Left kidney (tissue), 2 donors: Measurements from ENCODE around the gene CAPN3. TPM values are rescaled to one million over a fixed set of nuclear protein-coding genes. Genes with fewer than 3 reads are reported as not detected.

Experiments
- DNase-seq: peaks from one replicate; pipeline ENCODE4 v3.0.0-alpha.2; 2013
- polyA plus RNA-seq: library from polyadenylated mRNA; unstranded; fragments of 120-200 nt; gene quantifications from one replicate; pipeline ENCODE4 v1.2.1, GENCODE V29; 2013; ENCODE audit not compliant: insufficient read length

CAPN3 gene
- polyA plus RNA-seq, 1 donor = 37.5 TPM

- no peak for DNase-seq
These were observed 34.8 kb downstream of the CAPN3 start for GRCh38 chr15:42394106-42394505.

DNA sequence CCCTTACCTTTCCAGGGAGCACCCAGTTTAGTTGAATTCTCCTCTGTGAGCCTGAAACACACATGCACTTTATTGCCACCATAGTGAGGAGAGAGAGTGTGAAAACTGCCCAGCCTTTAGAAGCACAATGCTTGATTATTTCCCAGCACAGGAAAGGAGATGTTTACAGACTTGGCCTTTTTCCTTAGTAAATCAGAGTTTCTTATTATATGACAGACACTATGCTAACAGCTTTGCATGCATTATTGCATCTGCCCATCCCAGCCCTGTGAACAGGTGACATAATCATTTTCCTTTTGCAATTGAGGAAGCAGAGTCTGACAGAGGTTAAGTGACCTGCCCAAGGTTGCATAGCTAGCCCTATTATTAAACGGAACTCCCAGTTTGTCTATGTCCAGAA lies 36.5 kb downstream of the CAPN3 start:
- no peak for DNase-seq

DNA sequence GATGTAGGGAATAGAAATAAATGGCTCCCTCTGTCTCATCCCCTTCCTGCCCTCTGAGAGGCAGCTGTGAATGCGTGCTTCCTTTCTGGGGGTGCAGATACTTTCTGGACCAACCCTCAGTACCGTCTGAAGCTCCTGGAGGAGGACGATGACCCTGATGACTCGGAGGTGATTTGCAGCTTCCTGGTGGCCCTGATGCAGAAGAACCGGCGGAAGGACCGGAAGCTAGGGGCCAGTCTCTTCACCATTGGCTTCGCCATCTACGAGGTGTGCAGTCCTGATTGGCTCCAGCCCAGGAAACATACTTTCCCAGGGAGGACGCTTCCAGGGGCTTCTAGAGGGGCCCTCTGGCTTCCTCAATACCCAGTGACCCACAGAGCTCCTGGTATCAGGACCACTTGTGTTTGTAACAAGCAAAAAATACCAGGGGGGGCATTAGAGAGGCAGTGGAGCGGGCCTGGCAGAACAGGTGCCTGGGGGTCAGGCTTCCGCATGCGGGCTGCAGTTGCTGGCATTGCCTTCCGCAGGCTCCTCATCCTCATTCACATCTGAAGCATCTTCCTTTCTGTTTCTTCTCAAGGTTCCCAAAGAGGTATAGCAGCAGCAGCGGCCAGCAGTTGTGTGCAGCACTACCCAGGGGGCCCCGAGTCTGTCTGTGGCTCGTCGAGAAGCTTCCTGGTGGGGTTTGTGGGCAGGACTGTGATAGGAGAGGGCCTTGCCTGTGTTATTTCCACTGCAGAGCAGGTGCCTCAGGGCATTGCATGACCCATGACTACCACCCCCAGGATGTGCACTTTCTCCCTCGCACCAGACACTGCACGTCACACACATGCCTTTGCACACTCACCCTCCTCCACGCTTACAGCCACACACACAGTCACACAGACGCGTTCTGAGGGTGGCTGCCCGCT lies 42.5 kb downstream of the CAPN3 start:
- DNase-seq = no peak

- DNase-seq = no peak
These were observed 43.3 kb downstream of the CAPN3 start for GRCh38 chr15:42402455-42403205.

DNA sequence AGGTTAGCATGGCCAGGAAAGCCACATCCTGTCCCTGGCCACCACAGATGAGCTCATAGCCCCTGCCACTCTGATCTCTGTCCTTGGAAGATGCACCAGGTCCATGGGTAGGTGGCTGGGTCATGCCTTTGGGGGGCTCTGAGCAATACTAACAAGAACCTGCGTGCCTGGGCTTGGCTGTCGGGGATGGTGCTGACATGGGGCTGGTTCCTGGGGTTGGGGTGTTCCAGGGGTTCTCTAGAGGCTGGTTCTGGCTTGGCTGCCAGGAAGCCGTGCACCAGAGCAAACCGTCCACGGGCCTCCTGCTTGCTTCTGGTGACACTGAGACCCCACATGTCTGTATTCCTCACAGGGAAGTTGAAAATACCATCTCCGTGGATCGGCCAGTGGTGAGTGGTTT lies 44.1 kb downstream of the CAPN3 start:
- DNase-seq = no peak

DNA sequence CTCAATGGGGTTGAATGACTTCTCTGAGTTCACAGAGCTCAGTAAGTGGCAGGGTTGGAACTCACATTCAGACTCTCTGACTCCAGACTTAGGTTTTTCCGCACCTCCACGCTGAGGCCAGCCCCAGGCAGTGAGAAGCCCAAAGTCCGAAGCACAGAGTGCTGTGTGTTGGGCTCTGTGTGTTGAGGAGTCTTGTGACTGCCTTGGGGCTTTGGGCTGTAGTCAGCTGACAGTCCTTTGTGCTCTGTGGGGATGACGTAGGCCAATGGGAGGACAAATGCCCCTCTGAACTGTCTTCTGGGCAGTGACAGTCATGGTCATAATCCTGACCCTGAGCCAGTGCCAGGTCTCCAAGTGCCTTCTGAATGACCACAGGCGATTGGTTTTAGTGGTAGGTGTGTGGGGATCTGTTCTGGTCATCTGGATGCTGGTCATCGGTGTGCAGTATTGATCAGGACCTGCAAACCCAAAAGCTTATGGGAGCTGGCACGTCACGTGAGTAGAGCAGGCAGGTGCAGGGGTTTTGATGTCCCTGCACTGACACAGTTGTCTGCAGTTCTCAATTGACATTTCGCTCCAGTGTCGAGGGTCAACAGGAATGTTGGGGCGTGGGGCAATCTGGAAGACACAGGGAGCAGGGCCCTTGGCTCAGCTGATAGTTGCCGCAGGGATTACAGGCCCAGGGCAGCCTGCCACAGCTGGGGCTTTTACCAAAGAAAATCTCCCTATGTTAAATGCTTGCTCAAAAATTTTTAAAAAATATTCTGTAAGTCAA lies 45.3 kb downstream of the CAPN3 start:
- DNase-seq = no peak

DNA sequence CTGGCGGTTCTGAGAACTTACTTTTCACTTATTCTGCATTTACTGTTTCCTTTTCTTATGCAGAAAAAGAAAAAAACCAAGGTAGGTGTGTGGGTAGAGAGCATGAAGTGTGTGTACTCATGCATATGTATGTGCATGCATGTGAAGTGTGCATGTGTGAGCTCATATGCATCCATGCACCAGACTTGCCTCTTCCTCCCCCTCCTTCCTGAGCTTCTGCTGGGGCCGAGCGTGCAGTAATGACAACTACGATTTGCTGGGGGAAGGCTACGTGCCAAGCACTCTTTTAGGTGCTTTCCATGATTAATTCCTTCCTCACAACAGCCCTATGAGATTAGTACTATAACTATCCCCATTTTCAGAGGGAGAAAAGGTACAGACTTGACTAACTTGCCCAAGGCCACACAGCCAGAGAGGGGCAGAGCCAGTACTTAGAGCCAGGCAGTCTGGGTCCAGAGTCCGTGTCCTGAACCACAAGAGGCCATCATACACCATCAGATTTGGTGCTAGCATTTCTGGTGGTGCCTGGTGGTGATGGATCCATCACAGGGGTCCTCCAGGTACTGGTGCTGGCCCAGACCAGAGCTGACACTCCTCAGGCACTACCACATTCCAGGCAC lies 46.7 kb downstream of the CAPN3 start:
- DNase-seq = no peak

DNA sequence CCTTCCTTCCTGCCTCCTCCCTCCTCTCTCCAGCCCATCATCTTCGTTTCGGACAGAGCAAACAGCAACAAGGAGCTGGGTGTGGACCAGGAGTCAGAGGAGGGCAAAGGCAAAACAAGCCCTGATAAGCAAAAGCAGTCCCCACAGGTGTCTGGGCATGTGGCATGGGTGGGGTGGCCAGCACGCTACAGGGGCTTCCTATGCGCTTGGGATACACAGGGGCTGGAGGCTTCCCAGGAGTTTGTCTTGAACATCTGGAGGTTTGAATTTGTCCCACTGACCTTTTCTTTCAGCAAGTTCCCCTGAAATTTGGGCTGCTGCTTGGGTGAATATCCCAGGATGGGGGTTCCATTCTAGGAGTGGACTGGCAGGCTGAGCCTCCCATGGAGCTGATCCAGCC lies 48.9 kb downstream of the CAPN3 start:
- no peak for DNase-seq

- no peak for DNase-seq
These were observed 49.7 kb downstream of the CAPN3 start for GRCh38 chr15:42409011-42409410.

GRCh38 chr15:42411884-42412283 lies 52.6 kb downstream of the CAPN3 start:
- no peak for DNase-seq

- no peak for DNase-seq
These were observed 54.6 kb downstream of the CAPN3 start for GRCh38 chr15:42413920-42414319.

- no peak for DNase-seq
These were observed 60.1 kb downstream of the CAPN3 start for GRCh38 chr15:42419369-42419768.

DNA sequence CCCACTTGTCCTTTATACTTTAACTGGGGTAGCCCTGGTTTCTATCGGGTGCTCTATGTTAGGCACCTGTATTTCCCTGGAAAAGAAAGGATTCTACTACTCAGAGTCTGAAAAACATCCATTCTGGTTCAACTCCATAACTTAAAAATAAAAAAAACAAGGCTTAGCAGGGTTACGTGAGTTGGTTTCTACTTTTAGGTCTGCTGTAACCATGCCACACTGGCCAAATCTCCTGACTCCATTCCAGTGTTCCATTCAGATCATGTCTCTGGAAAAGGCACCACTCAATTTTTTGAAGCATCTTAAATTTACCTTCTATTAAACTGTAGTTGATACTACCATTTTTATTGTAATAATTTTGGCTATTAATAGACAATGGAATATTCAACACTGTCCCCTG lies 62.1 kb downstream of the CAPN3 start:
- no peak for DNase-seq

GRCh38 chr15:42427429-42428223 lies 68.3 kb downstream of the CAPN3 start:
- DNase-seq = no peak

DNA sequence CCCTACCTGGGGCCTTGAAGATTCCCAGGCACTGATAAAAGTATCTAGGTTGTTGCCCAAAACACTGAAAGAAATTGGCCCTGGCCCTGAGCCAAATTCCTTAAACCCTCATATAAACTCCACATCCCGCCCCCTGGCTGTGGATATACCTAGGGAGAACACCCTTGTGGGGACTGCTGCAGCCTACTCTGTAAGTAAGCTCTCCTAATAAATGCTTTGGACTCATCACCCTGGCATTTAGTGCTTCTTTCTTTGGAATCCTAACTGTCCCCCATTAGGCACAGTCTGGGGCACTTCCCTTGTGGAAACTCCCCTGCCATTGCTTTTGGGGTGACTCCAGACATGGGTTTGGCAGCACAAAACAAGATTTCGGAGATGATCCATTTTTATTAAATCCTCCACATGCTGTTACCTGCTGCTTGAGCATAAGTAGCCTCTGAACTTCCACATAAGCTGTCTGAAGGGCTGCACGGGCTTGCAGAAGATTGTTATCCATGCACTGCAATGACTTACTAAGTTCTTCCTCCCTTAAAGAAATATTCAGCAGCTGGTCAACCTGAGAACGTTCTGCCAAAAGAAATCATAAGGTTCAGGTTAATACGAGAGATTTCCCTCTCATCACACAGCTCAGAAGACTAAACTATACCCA lies 85.2 kb downstream of the CAPN3 start:
- DNase-seq = no peak

DNA sequence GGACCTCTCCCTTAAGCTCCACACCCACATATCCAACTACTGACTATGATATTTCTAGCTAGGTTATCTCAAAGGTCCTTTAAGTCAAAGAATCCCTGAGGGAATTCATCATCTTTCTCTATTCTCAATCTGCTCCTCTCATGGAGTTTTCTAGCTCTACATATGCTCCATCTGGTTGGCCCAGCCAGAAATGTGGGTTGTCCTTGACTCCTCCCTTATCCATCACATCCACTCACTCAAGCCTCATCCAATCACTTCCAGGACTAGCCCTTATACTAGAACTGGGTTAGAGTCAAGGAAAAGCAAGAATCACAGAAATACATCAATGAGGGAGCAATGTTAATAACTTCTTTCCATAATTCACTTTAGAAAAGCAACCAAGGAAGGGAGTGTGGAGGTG lies 86.2 kb downstream of the CAPN3 start:
- DNase-seq = no peak

DNA sequence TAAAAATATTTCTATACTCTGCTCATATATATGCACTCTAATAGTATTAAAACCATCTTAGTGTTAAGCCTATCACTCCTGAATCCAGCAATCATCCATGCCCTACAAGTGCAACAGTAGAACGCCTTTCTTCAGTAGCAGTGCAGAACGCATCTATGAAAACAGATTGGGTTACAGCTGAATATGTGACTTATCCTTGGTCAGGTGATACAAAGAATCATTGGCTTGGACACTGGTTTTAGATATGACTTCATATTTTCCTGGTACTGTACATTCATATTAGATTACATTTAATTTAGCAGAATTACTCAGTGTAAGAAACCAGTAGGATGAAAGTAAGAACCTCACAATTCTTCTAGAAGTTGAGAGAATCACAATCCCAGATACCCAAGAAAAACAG lies 88.3 kb downstream of the CAPN3 start:
- no peak for DNase-seq

DNA sequence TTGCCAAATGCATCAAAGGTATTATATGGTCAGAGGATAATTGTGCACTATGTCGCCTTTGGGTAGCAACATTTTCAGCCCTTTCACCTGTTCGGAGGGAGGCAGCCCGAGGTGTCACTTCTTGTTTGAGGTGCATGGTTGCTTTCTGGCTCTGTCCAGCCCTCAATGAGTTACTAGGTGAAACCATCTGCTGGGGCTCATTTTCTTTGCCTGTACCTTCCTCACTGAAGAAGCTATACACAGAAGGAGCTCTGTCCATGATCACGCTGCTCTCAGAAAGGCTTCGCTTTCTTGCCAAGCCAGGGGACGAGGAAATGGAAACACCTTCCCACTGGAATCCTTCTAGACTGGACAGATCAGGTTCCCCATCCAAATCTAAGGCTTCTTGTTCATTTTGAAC lies 89.0 kb downstream of the CAPN3 start:
- DNase-seq = no peak

GRCh38 chr15:42449770-42450424 lies 90.6 kb downstream of the CAPN3 start:
- no peak for DNase-seq

- DNase-seq = no peak
These were observed 91.1 kb downstream of the CAPN3 start for GRCh38 chr15:42450425-42450790.
